Liver (tissue), 9 donors: ENCODE results near the gene SEMA3C. TPM values are rescaled to one million over a fixed set of nuclear protein-coding genes. Genes with fewer than 3 reads are reported as not detected.

ENCODE experiments used
- DNase-seq: peaks from one replicate; pipeline ENCODE4 v3.0.0-alpha.2; 2017; ENCODE audit warnings: low spot score
- H3K27ac ChIP-seq, 2 donors: one replicate each; pipeline ENCODE4 v1.7.0; 2013; ENCODE audit warnings: inconsistent platforms in 2 of 2, low read length in 2 of 2, control low read depth in 1 of 2, low read depth in 1 of 2, mild to moderate bottlenecking in 1 of 2
- H3K27me3 ChIP-seq, 4 donors: one replicate each; pipeline versions ENCODE4 v1.6.1 to v1.7.0; 2013; ENCODE audit warnings: low read length in 3 of 4, inconsistent platforms in 1 of 4, mild to moderate bottlenecking in 1 of 4, moderate library complexity in 1 of 4; ENCODE audit not compliant: control insufficient read depth in 4 of 4, insufficient read depth in 4 of 4
- H3K36me3 ChIP-seq, 4 donors: one replicate each; pipeline versions ENCODE4 v1.6.1 to v1.7.0; 2013; ENCODE audit warnings: low read length in 3 of 4, mild to moderate bottlenecking in 3 of 4, low read depth in 1 of 4, moderate library complexity in 1 of 4; ENCODE audit not compliant: control insufficient read depth in 4 of 4, insufficient read depth in 3 of 4
- H3K4me1 ChIP-seq, 4 donors: one replicate each; pipeline versions ENCODE4 v1.6.1 to v1.7.0; 2013; ENCODE audit warnings: low read length in 3 of 4, mild to moderate bottlenecking in 3 of 4, moderate library complexity in 1 of 4; ENCODE audit not compliant: control insufficient read depth in 4 of 4, insufficient read depth in 4 of 4
- H3K4me3 ChIP-seq, 3 donors: one replicate each; pipeline versions ENCODE4 v1.6.1 to v1.7.0; 2013; ENCODE audit warnings: low read length in 3 of 3, control low read depth in 1 of 3, low read depth in 1 of 3, mild to moderate bottlenecking in 1 of 3
- H3K9ac ChIP-seq, 2 donors: one replicate each; pipeline ENCODE4 v1.7.0; 2013; ENCODE audit warnings: low read length in 2 of 2, mild to moderate bottlenecking in 2 of 2, moderate library complexity in 2 of 2, control low read depth in 1 of 2, low read depth in 1 of 2
- H3K9me3 ChIP-seq, 4 donors: one replicate each; pipeline versions ENCODE4 v1.6.1 to v1.7.0; 2013; ENCODE audit warnings: low read length in 3 of 4; ENCODE audit not compliant: control insufficient read depth in 4 of 4
- EGR1 ChIP-seq, 2 donors: IDR thresholded peaks; 2 replicates each; pipeline ENCODE4 v1.6.1; 2016 to 2018; ENCODE audit warnings: antibody characterized with exemption in 2 of 2, low read depth in 2 of 2
- FOXA1 ChIP-seq: IDR thresholded peaks from 2 replicates; pipeline ENCODE4 v1.6.1; 2016; ENCODE audit warnings: antibody characterized with exemption
- FOXA2 ChIP-seq: IDR thresholded peaks from 2 replicates; pipeline ENCODE4 v1.6.1; 2016; ENCODE audit warnings: antibody characterized with exemption
- GABPA ChIP-seq, 2 donors: IDR thresholded peaks in 1 of 2; conservative IDR thresholded peaks in 1 of 2; 2 replicates each; pipeline ENCODE4 v1.6.1; 2016; ENCODE audit warnings: antibody characterized with exemption in 2 of 2, mild to moderate bottlenecking in 1 of 2, moderate library complexity in 1 of 2
- HNF4A ChIP-seq, 2 donors: conservative IDR thresholded peaks; 2 replicates each; pipeline ENCODE4 v1.6.1; 2016; ENCODE audit warnings: antibody characterized with exemption in 2 of 2, mild to moderate bottlenecking in 2 of 2
- HNF4G ChIP-seq: IDR thresholded peaks from 2 replicates; pipeline ENCODE4 v1.6.1; 2016; ENCODE audit warnings: antibody characterized with exemption
- JUND ChIP-seq, 2 donors: IDR thresholded peaks; 2 replicates each; pipeline ENCODE4 v1.6.1; 2016; ENCODE audit warnings: antibody characterized with exemption in 2 of 2
- NR2F2 ChIP-seq: IDR thresholded peaks from 2 replicates; pipeline ENCODE4 v1.6.1; 2016; ENCODE audit warnings: antibody characterized with exemption
- RXRA ChIP-seq, 2 donors: IDR thresholded peaks; 2 replicates each; pipeline ENCODE4 v1.6.1; 2017 to 2018; ENCODE audit warnings: antibody characterized with exemption in 2 of 2, mild to moderate bottlenecking in 1 of 2
- SP1 ChIP-seq: IDR thresholded peaks from 2 replicates; pipeline ENCODE4 v1.6.1; 2018; ENCODE audit warnings: antibody characterized with exemption, mild to moderate bottlenecking
- TAF1 ChIP-seq: conservative IDR thresholded peaks from 2 replicates; pipeline ENCODE4 v1.6.1; 2016; ENCODE audit warnings: antibody characterized with exemption, mild to moderate bottlenecking
- YY1 ChIP-seq: IDR thresholded peaks from 2 replicates; pipeline ENCODE4 v1.6.1; 2016; ENCODE audit warnings: antibody characterized with exemption, mild to moderate bottlenecking
- WGBS: extraction: QIAGEN DNeasy Blood & Tissue Kit; methylation state at CpG from one replicate; pipeline ENCODE4 v1.1.7; 2013; 5-methylcytosine and 5-hydroxymethylcytosine counted together
- polyA plus RNA-seq, 2 donors: library from polyadenylated mRNA; stranded (reverse) in 1 of 2; unstranded in 1 of 2; fragments of 200-250 nt in 1 of 2; fragments of >200 nt in 1 of 2; fragmentation: Nextera tagmentation in 1 of 2; extraction: Ambion mirVana in 1 of 2; gene quantifications; one replicate each; pipeline versions ENCODE4 v1.2.1 to v1.2.3, GENCODE V29; 2013 to 2015
- total RNA-seq, 2 donors: library from RNA; depleted of rRNA; stranded (reverse); fragments of >200 nt; gene quantifications; one replicate each; pipeline ENCODE4 v1.2.3, GENCODE V29; 2014
- TF ChIP-seq, protein P1 (sequence below): IDR thresholded peaks from 2 replicates; pipeline ENCODE4 v1.6.1; 2016; ENCODE audit warnings: antibody characterized with exemption, mild to moderate bottlenecking
- TF ChIP-seq, protein P2 (sequence below): fragments of 150-350 bp; IDR thresholded peaks from 2 replicates; pipeline ENCODE4 v1.5.1; 2017; ENCODE audit warnings: improper control_type of control experiment, low read depth, low read length; ENCODE audit not compliant: missing input control
- TF ChIP-seq, protein P3 (sequence below): IDR thresholded peaks from 2 replicates; pipeline ENCODE4 v1.6.1; 2016; ENCODE audit warnings: antibody characterized with exemption
- TF ChIP-seq, protein P4 (sequence below): IDR thresholded peaks from 2 replicates; pipeline ENCODE4 v1.6.1; 2016; ENCODE audit warnings: antibody characterized with exemption
- TF ChIP-seq, protein P5 (sequence below): IDR thresholded peaks from 2 replicates; pipeline ENCODE4 v1.6.1; 2016; ENCODE audit warnings: antibody characterized with exemption
- donor health status: healthy.
- donor health status: healthy.
- donor health status: healthy.
- donor health status: healthy.
- donor health status: healthy.

The SEMA3C gene
- total and polyA plus RNA-seq, 4 donors = 0.20 to 1.8 (median 0.64) TPM

DNA sequence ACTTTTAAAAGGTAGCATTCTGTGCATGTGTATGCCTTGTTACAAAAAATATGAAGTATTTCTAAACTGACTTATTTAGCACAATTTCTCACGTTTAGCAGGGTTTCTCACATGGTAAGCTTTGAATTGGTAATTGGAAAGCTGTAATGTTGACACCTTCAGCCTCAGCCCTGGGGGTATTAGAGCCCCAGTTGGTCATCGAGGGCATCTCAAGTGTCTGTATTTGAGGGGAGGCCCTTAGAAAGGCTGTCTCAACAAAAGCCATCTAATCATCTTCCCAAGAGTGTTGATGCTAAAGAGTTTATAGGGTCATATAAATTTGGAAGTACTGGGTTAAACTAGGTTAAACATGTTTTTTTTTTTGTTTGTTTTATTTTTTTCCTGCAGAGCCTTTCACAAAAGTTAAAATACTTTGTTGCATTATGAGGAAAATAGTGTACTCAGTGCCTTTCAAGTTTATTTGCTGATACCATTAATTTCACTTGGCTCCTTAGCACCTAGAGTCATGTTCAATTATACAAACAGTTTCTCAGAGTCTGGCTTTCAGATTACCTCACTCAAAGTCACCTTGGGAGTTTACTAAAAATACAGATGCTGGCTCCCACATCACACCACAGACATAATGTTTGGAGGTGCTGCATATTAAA lies 146.4 kb downstream of the SEMA3C start (continued):
- TF ChIP-seq, protein P1, sequence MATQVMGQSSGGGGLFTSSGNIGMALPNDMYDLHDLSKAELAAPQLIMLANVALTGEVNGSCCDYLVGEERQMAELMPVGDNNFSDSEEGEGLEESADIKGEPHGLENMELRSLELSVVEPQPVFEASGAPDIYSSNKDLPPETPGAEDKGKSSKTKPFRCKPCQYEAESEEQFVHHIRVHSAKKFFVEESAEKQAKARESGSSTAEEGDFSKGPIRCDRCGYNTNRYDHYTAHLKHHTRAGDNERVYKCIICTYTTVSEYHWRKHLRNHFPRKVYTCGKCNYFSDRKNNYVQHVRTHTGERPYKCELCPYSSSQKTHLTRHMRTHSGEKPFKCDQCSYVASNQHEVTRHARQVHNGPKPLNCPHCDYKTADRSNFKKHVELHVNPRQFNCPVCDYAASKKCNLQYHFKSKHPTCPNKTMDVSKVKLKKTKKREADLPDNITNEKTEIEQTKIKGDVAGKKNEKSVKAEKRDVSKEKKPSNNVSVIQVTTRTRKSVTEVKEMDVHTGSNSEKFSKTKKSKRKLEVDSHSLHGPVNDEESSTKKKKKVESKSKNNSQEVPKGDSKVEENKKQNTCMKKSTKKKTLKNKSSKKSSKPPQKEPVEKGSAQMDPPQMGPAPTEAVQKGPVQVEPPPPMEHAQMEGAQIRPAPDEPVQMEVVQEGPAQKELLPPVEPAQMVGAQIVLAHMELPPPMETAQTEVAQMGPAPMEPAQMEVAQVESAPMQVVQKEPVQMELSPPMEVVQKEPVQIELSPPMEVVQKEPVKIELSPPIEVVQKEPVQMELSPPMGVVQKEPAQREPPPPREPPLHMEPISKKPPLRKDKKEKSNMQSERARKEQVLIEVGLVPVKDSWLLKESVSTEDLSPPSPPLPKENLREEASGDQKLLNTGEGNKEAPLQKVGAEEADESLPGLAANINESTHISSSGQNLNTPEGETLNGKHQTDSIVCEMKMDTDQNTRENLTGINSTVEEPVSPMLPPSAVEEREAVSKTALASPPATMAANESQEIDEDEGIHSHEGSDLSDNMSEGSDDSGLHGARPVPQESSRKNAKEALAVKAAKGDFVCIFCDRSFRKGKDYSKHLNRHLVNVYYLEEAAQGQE = no peak
- TF ChIP-seq, protein P2, sequence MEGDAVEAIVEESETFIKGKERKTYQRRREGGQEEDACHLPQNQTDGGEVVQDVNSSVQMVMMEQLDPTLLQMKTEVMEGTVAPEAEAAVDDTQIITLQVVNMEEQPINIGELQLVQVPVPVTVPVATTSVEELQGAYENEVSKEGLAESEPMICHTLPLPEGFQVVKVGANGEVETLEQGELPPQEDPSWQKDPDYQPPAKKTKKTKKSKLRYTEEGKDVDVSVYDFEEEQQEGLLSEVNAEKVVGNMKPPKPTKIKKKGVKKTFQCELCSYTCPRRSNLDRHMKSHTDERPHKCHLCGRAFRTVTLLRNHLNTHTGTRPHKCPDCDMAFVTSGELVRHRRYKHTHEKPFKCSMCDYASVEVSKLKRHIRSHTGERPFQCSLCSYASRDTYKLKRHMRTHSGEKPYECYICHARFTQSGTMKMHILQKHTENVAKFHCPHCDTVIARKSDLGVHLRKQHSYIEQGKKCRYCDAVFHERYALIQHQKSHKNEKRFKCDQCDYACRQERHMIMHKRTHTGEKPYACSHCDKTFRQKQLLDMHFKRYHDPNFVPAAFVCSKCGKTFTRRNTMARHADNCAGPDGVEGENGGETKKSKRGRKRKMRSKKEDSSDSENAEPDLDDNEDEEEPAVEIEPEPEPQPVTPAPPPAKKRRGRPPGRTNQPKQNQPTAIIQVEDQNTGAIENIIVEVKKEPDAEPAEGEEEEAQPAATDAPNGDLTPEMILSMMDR = no peak
- TF ChIP-seq JUND (IDR thresholded peaks at IDR 0.05) (no peak), FOXA1 (no peak), TAF1 (no peak), HNF4A (conservative IDR thresholded peaks at IDR 0.05) (no peak), FOXA2 (no peak), EGR1 (IDR thresholded peaks at IDR 0.05; ENCODE audit: low read depth in 2 of 2) (no peak), HNF4G (no peak), SP1 (no peak)

DNA sequence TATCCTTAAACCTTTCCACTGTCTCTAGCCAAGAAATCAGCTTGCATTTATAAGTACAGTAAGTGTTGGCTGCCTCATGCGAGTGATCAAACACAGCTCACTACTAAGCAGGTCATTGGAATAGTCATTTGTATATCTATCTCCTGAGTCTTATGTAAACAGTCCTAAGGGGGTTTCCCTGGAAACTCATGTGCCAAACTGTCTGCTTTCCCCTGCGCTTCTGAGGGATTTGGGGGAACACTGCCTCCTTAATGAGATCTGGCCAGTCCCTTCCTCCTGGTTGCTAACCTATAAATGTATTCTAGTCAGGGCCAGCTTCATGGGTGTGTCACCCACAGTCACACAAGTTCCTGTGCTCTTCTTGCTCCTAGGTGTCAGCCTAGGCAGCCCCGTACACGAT lies 147.3 kb downstream of the SEMA3C start:
- 50% methylated on average over 4 of the region's 4 CpGs for WGBS
- Histone ChIP-seq H3K27me3 (no peaks in the 10 kb centered on the region), H3K9me3 (no peaks in the 10 kb centered on the region), H3K36me3 (no peaks in the 10 kb centered on the region), H3K4me3 (no peak overlapping the region), H3K9ac (no peak overlapping the region), H3K4me1 (no peaks in the 10 kb centered on the region), H3K27ac (no peak overlapping the region)
- DNase-seq = no peak
- TF ChIP-seq, protein P1 = no peak
- no peak for TF ChIP-seq YY1
- no peak for TF ChIP-seq TAF1
- TF ChIP-seq, protein P3, sequence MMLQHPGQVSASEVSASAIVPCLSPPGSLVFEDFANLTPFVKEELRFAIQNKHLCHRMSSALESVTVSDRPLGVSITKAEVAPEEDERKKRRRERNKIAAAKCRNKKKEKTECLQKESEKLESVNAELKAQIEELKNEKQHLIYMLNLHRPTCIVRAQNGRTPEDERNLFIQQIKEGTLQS = no peak
- TF ChIP-seq EGR1 (IDR thresholded peaks at IDR 0.05; ENCODE audit: low read depth in 2 of 2) = no peak
- TF ChIP-seq, protein P4, sequence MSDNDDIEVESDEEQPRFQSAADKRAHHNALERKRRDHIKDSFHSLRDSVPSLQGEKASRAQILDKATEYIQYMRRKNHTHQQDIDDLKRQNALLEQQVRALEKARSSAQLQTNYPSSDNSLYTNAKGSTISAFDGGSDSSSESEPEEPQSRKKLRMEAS = no peak
- TF ChIP-seq, protein P2 = no peak
- TF ChIP-seq GABPA (IDR thresholded peaks at IDR 0.05 in 1 of 2, conservative IDR thresholded peaks at IDR 0.05 in 1 of 2) = no peak
- no peak for TF ChIP-seq JUND (IDR thresholded peaks at IDR 0.05)
- no peak for TF ChIP-seq NR2F2
- TF ChIP-seq HNF4G = no peak
- no peak for TF ChIP-seq FOXA1
- no peak for TF ChIP-seq RXRA (IDR thresholded peaks at IDR 0.05)
- TF ChIP-seq HNF4A (conservative IDR thresholded peaks at IDR 0.05) = no peak
- TF ChIP-seq, protein P5, sequence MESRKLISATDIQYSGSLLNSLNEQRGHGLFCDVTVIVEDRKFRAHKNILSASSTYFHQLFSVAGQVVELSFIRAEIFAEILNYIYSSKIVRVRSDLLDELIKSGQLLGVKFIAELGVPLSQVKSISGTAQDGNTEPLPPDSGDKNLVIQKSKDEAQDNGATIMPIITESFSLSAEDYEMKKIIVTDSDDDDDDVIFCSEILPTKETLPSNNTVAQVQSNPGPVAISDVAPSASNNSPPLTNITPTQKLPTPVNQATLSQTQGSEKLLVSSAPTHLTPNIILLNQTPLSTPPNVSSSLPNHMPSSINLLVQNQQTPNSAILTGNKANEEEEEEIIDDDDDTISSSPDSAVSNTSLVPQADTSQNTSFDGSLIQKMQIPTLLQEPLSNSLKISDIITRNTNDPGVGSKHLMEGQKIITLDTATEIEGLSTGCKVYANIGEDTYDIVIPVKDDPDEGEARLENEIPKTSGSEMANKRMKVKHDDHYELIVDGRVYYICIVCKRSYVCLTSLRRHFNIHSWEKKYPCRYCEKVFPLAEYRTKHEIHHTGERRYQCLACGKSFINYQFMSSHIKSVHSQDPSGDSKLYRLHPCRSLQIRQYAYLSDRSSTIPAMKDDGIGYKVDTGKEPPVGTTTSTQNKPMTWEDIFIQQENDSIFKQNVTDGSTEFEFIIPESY = no peak
- no peak for TF ChIP-seq SP1
